GM13976 (cell line): ENCODE measurements around the gene ZDHHC14.

Experiments used
- DNase-seq: peaks from one replicate; pipeline ENCODE4 v3.0.0; 2012; ENCODE audit warnings: low spot score
- in situ Hi-C: fragments of 300-500 bp; cut with MboI; formaldehyde crosslinking; loops from one replicate; pipeline ENCODE4 v1.12.0; 2022; ENCODE audit warnings: low sequenced_read_pairs, mixed read lengths, inconsistent platforms; ENCODE audit not compliant: unreplicated experiment
- TF ChIP-seq, protein P1 (sequence below): IDR thresholded peaks from 2 replicates; pipeline ENCODE4 v1.5.1; 2012; ENCODE audit warnings: borderline replicate concordance, mild to moderate bottlenecking; ENCODE audit not compliant: insufficient read depth; ENCODE audit errors: extremely low read depth, missing control alignments, control extremely low read depth

Gene ZDHHC14

DNA sequence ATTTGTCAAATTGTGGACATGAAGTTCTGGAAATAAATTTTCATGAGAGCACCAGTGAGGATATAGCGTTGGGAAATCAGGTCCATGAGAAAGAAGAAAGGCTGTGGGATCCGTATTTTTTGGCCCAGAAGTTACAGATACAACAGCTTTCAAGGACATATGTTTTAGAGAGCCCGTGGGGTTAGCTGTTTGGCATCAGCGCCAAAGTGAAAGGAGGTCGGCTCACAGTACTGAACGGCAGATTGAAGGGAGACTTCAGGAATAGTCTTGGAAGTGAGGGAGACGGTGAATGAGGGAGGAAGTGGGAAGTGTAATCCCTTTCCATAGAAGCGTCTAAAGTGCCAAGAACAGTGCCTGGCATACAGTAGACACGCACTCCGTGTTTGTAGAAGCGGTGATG, 31.8 kb downstream of the ZDHHC14 start:
- in situ Hi-C loops = no loop called here
- no peak for DNase-seq
- TF ChIP-seq, protein P1, sequence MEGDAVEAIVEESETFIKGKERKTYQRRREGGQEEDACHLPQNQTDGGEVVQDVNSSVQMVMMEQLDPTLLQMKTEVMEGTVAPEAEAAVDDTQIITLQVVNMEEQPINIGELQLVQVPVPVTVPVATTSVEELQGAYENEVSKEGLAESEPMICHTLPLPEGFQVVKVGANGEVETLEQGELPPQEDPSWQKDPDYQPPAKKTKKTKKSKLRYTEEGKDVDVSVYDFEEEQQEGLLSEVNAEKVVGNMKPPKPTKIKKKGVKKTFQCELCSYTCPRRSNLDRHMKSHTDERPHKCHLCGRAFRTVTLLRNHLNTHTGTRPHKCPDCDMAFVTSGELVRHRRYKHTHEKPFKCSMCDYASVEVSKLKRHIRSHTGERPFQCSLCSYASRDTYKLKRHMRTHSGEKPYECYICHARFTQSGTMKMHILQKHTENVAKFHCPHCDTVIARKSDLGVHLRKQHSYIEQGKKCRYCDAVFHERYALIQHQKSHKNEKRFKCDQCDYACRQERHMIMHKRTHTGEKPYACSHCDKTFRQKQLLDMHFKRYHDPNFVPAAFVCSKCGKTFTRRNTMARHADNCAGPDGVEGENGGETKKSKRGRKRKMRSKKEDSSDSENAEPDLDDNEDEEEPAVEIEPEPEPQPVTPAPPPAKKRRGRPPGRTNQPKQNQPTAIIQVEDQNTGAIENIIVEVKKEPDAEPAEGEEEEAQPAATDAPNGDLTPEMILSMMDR = no peak

DNA sequence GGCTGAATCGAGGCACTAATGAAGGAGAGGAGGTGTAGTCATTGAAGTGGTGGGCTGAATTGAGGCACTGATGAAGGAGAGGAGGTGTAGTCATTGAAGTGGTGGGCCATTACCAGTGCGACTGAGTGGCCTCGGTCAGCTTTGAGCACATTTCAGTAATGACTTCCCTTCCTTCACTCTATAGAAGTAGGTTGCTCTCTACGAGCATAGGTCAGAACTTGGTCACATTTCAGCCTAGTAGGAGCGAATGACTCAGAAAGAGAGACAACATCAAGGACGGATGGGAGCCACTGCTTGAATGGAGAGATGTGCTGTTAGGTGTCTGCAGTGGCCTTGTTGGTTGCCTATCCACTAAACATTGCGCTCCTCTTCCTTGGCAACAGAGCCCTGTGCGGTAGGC, 39.5 kb downstream of the ZDHHC14 start:
- in situ Hi-C loops = no loop called here
- DNase-seq = no peak
- TF ChIP-seq, protein P1 = no peak

DNA sequence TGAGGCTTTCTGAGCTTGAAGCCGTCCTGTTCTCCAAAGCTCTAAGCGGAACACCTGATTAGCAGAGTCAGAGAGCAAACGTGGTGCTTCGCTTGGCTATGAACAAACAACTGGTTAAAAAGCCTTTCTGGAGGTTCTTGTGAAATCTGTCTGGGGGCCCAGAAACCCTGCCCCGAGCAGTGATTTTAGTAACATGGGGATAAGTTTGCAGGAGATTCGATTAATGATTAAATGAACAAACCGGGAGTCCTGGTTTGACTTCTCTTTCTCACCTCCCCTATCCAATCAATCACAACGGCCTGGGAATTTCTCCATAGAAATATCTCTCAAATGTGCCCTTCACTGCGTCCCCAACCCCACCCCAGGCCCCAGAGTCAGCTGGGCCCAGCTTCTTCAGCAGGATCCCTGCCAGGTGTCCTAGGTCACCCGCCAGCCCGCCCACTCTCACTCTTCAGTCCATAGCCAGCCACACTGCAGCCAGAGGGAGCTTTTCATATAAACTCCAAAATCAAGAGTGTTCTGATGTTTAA, 43.6 kb downstream of the ZDHHC14 start:
- in situ Hi-C loops = no loop called here
- DNase-seq = no peak
- TF ChIP-seq, protein P1 = no peak

DNA sequence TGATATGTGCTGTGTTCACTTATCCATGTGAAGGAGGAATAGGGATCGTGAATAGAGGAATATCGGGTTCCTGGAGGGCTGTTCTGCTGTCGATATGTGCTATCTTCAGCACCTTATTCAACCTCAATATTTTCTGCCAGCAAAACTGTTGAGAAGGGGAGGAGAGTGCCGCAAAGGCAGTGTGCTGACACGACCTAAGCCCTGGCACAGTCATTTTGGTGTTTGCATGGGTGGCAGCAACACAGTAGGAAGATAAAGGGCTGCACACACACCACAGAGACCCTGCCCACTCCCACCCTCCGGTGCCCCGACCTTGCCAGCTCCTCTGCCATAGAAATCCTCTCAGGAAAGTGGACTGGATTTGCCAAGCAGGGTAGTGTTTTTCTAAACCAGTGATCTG, 47.0 kb downstream of the ZDHHC14 start:
- in situ Hi-C loops = no loop called here
- TF ChIP-seq, protein P1 = no peak
- DNase-seq = no peak

DNA sequence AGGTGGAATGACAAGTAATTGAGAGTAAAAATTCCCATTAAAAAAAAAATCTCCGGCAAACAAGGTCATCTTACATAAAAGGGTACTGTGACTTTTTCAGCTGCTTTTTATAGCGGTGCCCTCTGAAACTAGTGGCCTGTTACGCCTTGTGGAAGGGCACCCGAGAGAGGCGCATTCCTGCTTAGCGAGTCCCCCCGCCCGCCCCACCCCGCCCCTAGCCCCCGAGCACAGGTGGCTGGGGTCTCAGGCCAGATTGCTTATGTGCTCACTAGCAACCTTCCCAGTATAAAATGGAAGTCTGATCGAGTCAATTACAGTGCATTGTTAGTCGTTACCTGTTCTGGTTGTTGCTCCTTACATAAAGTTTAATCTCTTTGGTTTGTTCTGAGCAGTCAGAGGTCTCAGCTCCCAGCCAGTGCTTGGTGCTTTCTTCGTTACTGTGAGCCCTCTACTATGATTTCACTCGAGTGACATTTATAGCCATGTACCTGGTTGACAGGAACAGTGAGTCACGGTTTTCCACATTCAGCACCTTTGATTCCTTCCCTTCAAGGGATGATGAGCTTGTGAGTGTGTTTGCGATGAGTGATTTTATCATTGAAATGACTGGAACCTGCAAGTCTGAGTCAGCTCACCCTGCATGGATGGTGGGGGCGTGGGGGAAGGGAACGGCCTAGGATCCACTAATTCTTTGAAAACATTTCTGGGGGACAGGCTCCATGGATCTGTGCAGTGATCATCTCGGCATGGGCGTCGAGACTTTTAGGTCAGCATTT, 47.6 kb downstream of the ZDHHC14 start:
- in situ Hi-C loops = no loop called here
- TF ChIP-seq, protein P1 = no peak
- DNase-seq = no peak

DNA sequence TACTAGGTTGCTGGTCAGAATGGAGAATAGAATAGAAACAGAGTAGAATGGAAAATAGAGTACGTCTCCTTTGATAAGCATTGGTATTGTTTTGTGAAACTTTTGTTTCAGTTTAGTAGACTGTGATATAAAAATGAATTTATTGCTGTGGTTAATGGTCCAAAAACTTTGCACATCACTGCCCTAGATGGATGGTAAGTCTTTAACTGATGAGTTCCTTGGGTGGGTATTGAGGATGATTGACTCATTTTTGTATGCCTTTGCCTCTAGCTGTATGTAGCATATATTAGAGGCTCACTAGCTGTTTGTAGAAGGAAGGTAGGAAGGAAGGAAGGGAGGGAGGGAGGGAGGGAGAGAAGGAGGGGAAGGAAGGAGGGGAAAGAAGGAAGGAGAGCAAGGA, 48.3 kb downstream of the ZDHHC14 start:
- in situ Hi-C loops = no loop called here
- no peak for DNase-seq
- TF ChIP-seq, protein P1 = no peak

DNA sequence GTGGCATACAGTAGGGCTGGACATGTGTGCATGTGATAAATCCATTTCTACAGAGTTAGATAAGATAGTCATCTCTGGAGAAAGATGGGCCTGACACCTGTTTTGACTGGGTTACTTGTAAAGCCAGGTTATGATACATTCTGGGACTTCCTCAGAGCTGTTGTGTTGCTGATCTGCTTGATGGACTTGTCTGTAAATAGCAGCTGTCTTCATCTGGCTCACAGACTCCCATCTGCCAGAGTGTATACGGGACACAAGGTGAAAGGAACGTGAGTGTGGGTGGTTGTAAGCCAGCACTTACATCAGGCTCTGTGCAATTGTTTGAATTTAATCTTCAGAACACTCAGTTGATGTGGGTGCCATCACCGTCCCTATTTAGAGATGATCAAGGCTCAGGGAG, 49.8 kb downstream of the ZDHHC14 start:
- in situ Hi-C loops = no loop called here
- no peak for DNase-seq
- TF ChIP-seq, protein P1 = no peak
